Lower leg skin (tissue), 3 donors: ENCODE results near the gene CDKN2A.

Source experiments
- POLR2A ChIP-seq, 2 donors: fragments of 450-650 bp; IDR thresholded peaks; one replicate each; pipeline ENCODE4 v1.6.1; 2016 to 2017; ENCODE audit warnings: antibody characterized with exemption in 2 of 2, mild to moderate bottlenecking in 1 of 2, moderate library complexity in 1 of 2
- TF ChIP-seq, protein P1 (sequence below), 3 donors: fragments of 450-650 bp; IDR thresholded peaks; one replicate each; pipeline ENCODE4 v1.5.1; 2016; ENCODE audit warnings: antibody characterized with exemption in 3 of 3, mild to moderate bottlenecking in 3 of 3, moderate library complexity in 2 of 3

GRCh38 chr9:22030101-22030598 is 36.0 kb upstream of the CDKN2A start:
- TF ChIP-seq, protein P1, sequence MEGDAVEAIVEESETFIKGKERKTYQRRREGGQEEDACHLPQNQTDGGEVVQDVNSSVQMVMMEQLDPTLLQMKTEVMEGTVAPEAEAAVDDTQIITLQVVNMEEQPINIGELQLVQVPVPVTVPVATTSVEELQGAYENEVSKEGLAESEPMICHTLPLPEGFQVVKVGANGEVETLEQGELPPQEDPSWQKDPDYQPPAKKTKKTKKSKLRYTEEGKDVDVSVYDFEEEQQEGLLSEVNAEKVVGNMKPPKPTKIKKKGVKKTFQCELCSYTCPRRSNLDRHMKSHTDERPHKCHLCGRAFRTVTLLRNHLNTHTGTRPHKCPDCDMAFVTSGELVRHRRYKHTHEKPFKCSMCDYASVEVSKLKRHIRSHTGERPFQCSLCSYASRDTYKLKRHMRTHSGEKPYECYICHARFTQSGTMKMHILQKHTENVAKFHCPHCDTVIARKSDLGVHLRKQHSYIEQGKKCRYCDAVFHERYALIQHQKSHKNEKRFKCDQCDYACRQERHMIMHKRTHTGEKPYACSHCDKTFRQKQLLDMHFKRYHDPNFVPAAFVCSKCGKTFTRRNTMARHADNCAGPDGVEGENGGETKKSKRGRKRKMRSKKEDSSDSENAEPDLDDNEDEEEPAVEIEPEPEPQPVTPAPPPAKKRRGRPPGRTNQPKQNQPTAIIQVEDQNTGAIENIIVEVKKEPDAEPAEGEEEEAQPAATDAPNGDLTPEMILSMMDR (IDR thresholded peaks at IDR 0.05) = no peak
- no peak for TF ChIP-seq POLR2A (IDR thresholded peaks at IDR 0.05)
